SU-DHL-6 (cell line): ENCODE data around the gene GOLGA6B.
"Not testable (repeated sequence)": the region's sequence is repeated elsewhere in the genome, so short reads cannot be mapped to it uniquely, and the experiment has no call there.

Source experiments
- CTCF ChIP-seq: fragments of 200-600 bp; sonication (generic); IDR thresholded peaks from one replicate; pipeline ENCODE4 v1.5.1; 2017; ENCODE audit warnings: antibody characterized with exemption, mild to moderate bottlenecking, low read length, moderate library complexity; ENCODE audit not compliant: insufficient read depth, poor library complexity, severe bottlenecking
- EZH2phosphoT487 ChIP-seq: fragments of 200-600 bp; sonication (generic), shearing (Covaris generic); conservative IDR thresholded peaks from 2 replicates; pipeline ENCODE4 v1.6.1; 2018; ENCODE audit warnings: mild to moderate bottlenecking, antibody characterized with exemption, low read length, moderate library complexity, mixed read lengths

GRCh38 chr15:72642271-72642670 lies 12.2 kb upstream of the GOLGA6B start:
- not testable (repeated sequence) for TF ChIP-seq CTCF, EZH2phosphoT487
